Measurements from ENCODE around the gene PNISR. TPM values are rescaled to one million over a fixed set of nuclear protein-coding genes. Genes with fewer than 3 reads are reported as not detected.
A peak's percentile ranks its signal among the peaks of the same experiment; 100 is the strongest.
"Not testable (repeated sequence)": the region's sequence is repeated elsewhere in the genome, so short reads cannot be mapped to it uniquely, and the experiment has no call there.

PNISR gene, protein sequence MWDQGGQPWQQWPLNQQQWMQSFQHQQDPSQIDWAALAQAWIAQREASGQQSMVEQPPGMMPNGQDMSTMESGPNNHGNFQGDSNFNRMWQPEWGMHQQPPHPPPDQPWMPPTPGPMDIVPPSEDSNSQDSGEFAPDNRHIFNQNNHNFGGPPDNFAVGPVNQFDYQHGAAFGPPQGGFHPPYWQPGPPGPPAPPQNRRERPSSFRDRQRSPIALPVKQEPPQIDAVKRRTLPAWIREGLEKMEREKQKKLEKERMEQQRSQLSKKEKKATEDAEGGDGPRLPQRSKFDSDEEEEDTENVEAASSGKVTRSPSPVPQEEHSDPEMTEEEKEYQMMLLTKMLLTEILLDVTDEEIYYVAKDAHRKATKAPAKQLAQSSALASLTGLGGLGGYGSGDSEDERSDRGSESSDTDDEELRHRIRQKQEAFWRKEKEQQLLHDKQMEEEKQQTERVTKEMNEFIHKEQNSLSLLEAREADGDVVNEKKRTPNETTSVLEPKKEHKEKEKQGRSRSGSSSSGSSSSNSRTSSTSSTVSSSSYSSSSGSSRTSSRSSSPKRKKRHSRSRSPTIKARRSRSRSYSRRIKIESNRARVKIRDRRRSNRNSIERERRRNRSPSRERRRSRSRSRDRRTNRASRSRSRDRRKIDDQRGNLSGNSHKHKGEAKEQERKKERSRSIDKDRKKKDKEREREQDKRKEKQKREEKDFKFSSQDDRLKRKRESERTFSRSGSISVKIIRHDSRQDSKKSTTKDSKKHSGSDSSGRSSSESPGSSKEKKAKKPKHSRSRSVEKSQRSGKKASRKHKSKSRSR
- 25.0 and 47.7 TPM in 2 replicates for total RNA-seq

DNA sequence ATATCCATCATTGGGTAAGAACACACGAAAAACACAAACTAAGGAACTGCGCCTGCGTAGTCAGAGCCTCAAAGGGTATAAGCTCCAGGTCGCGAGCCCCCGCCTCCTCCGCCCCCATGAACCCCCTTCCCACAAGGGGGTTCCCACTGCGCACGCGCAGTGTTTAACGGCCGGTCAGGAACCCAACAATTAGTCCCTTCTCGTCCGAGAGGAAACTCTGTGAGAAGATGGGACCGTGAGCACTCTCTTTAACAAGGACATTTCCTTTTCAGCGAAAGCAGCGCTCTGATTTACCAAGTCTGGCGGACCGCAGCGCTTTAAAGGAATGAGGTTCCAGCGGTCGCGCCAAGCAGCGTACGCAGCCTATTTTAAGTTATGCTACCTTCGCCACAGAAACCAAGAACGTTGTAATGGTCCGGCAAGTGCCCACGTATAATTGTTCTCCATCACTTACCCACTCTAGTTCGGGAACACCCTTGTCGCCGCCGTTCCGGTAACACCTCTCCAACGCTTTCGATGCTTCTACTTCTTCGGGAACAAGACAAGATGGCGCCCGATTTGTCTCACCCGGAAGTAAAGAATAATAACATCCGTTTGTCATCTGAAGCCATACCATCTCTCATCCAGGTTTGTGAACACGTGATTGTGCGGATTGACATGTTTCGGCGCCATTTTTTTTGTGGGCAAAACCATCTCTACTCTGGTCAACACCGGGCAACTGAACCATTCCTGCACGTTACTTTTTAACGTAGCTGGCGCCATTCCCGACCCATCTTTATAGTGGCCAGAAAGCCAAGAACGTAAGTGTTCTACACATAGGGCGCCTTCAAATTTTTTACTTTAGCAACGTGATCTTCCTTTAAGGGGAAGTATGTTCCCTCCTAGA, at the start of gene PNISR:
TSS of gene PNISR (minus strand) at position 548 of the 886 bp plus-strand sequence. CDS start 10,649 bp downstream, outside the sequence.
- TF ChIP-seq, protein P1, sequence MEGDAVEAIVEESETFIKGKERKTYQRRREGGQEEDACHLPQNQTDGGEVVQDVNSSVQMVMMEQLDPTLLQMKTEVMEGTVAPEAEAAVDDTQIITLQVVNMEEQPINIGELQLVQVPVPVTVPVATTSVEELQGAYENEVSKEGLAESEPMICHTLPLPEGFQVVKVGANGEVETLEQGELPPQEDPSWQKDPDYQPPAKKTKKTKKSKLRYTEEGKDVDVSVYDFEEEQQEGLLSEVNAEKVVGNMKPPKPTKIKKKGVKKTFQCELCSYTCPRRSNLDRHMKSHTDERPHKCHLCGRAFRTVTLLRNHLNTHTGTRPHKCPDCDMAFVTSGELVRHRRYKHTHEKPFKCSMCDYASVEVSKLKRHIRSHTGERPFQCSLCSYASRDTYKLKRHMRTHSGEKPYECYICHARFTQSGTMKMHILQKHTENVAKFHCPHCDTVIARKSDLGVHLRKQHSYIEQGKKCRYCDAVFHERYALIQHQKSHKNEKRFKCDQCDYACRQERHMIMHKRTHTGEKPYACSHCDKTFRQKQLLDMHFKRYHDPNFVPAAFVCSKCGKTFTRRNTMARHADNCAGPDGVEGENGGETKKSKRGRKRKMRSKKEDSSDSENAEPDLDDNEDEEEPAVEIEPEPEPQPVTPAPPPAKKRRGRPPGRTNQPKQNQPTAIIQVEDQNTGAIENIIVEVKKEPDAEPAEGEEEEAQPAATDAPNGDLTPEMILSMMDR (conservative IDR thresholded peaks at IDR 0.05; ENCODE audit: low read depth, low read length): no peak
- peak within 1 kb of the TSS; percentile 96 for H3K4me3 ChIP-seq (ENCODE audit: low read depth, low read length)
- DNase-seq (ENCODE audit: low read depth): peak; percentile 97

- DNase-seq (ENCODE audit: low read depth): no peak
- TF ChIP-seq, protein P1 (conservative IDR thresholded peaks at IDR 0.05; ENCODE audit: low read depth, low read length): no peak
- no peak overlapping the region for H3K4me3 ChIP-seq (ENCODE audit: low read depth, low read length)
Measured at GRCh38 chr6:99473730-99474129, 48.6 kb upstream of the PNISR start.

- no peak for DNase-seq (ENCODE audit: low read depth)
- H3K4me3 ChIP-seq (ENCODE audit: low read depth, low read length): no peak overlapping the region
- TF ChIP-seq, protein P1 (conservative IDR thresholded peaks at IDR 0.05; ENCODE audit: low read depth, low read length): no peak
Measured at GRCh38 chr6:99471638-99472037, 46.5 kb upstream of the PNISR start.

GRCh38 chr6:99467509-99468106, 42.5 kb upstream of the PNISR start:
- no peak overlapping the region for H3K4me3 ChIP-seq (ENCODE audit: low read depth, low read length)
- TF ChIP-seq, protein P1 (conservative IDR thresholded peaks at IDR 0.05; ENCODE audit: low read depth, low read length): peak; percentile 76
- DNase-seq (ENCODE audit: low read depth): no peak

DNA sequence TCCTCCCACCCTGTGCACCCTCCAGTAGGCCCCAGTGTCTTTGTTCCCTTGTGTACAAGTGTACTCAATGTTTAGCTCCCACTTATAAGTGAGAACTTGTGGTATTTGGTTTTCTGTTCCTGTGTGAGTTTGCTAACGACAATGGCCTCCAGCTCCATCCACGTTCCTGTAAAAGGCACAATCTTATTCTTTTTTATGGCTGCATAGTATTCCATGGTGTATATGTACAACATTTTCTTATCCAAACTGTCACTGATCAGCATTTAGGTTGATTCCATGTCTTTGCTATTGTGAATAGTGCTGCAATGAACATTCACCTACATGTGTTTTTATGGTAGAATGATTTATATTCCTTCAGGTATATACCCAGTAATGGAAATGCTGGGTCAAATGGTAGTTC, 34.0 kb upstream of the PNISR start:
- not testable (repeated sequence) for H3K4me3 ChIP-seq (ENCODE audit: low read depth, low read length); DNase-seq (ENCODE audit: low read depth)

DNA sequence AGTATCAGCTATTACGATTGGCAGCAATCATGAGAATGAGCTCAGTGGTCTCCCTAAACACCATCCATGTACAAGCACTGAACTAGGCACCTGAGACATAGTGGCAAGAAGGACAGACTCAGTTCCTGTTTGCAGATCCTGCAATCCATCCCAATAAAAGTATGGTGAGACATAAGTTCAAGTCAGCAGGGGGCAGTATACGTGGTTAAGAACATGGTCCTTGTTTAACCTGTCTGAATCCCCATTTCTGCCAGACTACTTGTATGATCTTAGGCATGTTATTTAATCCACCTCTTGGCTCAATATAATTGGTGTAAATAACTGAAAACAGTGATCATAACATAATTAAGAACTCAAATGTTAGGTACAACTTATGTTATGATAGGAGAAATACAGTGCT, 33.2 kb upstream of the PNISR start:
- TF ChIP-seq, protein P1 (conservative IDR thresholded peaks at IDR 0.05; ENCODE audit: low read depth, low read length): peak; percentile 59
- H3K4me3 ChIP-seq (ENCODE audit: low read depth, low read length): no peak overlapping the region
- no peak for DNase-seq (ENCODE audit: low read depth)

All from epithelial cell of proximal tubule (primary cell).